HPDE6-E6E7 (cell line): ENCODE measurements around the gene IMPG2.
"Not testable (repeated sequence)": the region's sequence is repeated elsewhere in the genome, so short reads cannot be mapped to it uniquely, and the experiment has no call there.

Source experiments
- DNase-seq: peaks from one replicate; pipeline ENCODE4 v3.0.0; 2011; ENCODE audit warnings: missing footprints; ENCODE audit errors: extremely low spot score

IMPG2 gene

GRCh38 chr3:101320475-101320874, at the start of gene IMPG2:
Gene IMPG2 (minus strand): TSS chr3:101320575. CDS start chr3:101320372, 203 bp downstream.
- DNase-seq, result no peak

- no peak for DNase-seq
These were observed 42.0 kb upstream of the IMPG2 start for GRCh38 chr3:101362406-101362805.

DNA sequence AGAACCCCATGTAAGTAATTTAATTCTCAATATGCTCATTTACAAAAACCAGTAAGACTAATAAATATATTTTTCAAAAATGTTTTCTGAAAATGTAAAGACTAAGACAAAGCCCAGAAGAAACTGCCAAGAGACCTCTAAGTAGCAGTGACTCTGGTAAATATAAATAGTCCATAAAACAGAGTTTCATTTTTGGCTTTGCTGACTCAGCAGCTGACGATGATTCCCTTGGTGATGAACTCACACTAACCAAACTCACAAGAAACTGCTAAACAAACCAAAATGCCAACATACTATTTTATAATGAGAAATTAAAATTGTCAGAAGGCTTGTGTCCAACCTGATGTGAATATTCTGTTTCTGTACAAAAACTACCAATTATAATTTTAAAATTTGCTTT, 31.5 kb upstream of the IMPG2 start:
- DNase-seq, result no peak

DNA sequence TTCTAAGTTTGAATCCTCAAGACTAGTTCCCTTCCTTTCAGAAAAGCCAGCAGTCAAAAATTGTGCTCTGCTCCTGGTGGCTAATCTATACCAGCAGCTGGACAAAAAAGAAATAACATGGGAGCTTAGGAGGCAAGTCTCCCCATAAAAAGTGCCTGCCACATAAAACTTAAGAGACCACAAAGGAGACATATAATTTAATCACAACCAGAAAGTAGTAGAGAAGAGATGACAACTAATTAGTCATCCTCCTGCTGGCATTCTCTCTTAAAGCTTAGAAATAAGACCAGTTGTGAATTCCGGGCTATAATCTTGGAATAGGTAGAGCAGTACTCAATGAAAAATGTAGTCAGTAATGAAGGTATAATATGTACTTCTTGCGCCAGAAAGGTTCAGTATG, 20.2 kb upstream of the IMPG2 start:
- DNase-seq, result no peak

- no peak for DNase-seq
These were observed 13.5 kb upstream of the IMPG2 start for GRCh38 chr3:101333883-101334282.

- no peak for DNase-seq
These were observed 8.8 kb upstream of the IMPG2 start for GRCh38 chr3:101329016-101329673.

DNA sequence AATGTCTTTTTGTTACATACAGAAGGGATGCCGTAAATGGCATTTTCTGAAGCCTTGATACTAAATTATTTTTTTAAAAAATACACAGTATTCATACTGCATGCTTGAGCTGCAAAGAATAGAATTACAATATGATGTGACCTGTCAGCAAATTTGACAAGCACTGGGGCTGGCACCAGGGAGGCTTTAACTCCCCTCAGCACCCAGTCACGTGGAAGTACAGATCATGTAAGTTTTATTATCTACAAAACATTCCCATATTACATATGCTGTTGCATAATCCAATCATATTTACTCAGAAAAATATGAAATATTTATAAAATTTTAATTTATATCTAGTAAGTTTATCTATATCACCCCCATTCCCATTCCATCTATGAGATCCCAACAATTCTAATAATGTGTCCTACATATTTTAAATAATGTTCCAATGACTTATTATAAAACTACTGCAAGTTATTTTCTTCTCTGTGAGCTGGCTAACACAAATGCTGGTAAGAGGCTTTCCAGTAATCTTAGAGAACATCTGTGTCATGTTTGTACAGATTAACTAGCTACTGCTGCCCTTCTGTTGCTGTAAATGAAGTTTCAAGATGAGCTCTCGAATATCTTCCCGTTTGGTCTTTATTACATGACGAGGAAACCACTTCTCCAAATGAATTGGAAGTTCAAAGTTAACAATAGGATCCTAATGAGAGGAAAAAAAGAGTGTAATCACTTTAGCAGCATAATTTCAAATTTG, 5.2 kb upstream of the IMPG2 start:
- no peak for DNase-seq

- DNase-seq, result no peak
These were observed 844 bp downstream of the IMPG2 start for GRCh38 chr3:101319531-101319930.

DNA sequence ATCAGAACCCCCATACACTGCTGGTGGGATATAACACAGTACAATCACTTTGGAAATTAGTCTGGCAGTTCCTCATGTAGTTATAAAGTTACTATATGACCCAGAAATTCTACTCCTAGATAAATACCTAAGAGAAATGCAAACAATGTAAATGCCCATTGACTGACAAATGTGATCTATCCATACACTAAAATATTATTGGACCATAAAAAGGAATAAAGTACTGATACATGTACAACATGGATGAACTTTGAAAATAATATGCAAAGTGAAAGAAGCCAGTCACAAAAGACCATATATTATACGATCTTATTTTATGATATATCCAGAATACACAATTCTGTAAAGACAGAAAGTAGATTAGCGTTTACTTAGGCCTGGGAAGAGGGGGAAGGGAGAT, 7.8 kb downstream of the IMPG2 start:
- no peak for DNase-seq

DNA sequence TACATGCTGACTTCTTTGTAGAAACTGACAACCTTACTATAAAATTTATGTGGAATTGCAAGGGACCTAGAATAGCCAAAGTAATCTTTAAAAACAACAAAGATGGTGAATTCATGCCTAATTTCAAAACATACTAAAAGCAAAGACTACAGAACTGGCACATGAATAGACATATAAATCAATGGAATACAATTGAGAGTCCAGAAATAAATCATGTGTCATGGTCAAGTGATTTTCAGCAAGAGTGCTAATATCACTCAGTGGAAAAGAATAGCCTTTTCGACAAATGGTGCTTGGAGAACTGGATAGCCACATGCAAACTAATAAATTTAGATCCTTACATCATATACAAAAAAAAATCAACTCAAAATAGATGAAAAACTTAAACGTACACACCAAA, 8.7 kb downstream of the IMPG2 start:
- DNase-seq, result no peak

DNA sequence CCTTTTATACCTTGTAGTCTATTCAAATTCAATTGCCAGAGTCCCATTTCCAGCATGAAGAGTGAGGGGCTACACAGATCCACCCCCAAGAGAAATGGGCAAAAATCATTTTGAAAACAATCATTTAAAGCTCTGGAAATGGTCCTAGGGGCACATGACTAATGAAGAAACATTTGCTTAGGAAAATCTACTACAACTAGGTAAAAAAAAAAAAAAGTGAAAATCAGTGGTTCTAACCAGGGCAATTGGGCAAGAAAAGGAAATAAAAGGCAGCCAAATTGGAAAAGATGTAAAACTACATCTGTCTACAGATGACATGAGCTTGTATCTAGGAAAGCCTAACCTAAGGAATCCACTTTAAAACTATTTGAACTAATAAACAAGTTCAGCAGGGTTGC, 9.4 kb downstream of the IMPG2 start:
- DNase-seq, result no peak

GRCh38 chr3:101308147-101308772, 12.1 kb downstream of the IMPG2 start:
- DNase-seq, result not testable (repeated sequence)

DNA sequence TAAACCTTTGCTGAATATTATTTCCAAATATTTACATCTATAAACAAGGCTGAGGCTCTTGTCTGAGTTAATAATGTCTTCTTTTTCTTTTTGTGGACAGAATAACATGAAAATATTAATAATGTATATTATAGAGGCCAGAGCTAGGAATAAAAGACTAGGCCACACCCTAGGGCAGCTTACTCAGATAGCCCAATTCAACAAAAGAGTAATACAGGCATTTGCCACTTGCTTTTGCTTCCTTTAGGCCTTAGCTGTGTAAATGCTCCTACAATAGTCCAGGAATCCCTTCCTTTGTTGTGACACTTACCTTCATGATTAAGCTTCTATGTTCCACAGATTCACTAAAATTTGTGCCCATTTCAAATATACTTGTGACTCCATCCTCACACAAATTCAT, 16.5 kb downstream of the IMPG2 start:
- no peak for DNase-seq

DNA sequence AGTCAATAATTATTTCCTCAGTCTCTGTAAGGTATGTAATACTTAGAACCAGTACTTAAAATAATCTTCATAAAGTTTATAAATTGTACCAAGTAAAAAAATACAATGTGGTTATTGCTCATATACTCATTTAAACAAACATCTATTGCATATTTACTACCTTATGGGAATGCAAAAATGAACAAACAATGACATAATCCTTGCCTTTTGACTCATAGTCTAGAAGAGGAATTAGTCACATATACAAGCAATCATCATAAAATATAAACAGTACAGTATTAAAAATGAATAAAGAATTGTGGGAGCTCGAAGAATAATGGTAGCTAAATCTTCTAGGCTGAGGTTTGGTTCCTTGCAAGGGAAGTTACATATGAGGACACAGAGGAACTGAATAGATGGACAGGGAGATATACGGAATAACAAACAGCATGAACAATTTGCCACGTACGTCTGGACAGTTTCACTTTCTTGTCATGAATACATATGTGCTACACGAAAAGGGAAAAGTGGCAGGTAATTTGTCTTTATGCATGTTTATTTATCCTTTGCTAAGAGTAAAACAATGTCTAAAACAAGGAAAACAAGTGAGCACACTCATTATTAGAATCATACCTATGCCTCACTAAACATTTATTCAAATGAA, 17.2 kb downstream of the IMPG2 start:
- DNase-seq, result no peak

GRCh38 chr3:101300073-101300472, 20.3 kb downstream of the IMPG2 start:
- DNase-seq, result no peak

DNA sequence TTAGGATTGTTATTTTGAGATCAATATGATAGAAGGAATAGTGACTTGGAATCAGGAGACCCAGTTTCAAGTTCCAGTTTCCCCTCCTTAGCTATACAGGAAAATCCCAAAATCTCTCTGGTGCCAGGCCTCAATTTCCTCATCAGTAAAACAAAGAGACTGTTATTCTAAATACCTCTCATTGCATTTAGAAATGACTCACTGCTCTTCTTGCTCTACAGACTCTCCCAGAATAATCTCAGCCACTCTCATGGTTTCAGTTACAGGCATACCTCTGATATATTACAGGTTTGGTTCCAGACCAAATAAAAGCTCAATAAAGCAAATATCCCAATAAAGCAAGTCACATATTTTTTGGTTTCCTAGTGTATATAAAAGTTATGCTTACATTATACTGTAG, 28.3 kb downstream of the IMPG2 start:
- peak; percentile 15 for DNase-seq

GRCh38 chr3:101288294-101288693, 32.1 kb downstream of the IMPG2 start:
- no peak for DNase-seq

GRCh38 chr3:101284757-101285156, 35.6 kb downstream of the IMPG2 start:
- no peak for DNase-seq

DNA sequence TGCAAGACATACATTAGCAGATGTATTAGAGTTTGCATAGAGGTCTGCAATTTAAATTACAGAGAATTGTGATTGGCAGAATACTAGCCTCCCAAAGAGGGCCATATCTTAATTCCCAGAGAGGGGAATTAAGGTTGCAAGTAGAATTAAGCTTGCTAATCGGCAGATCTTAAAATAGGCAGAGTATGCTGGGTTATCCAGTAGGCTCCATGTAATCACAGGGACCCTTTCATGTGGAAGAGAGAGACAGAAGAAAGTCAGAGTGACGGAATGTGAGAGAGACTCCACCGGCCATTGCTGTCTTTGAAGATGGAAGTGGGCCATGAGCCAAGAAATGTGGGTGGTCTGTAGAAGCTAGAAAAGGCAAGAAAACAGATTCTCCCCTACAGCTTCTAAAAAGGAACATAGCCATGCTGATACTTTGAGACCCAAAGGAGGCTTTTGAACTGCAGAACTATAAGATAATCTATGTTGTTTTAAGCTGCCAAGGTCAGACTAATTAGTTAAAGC, 38.8 kb downstream of the IMPG2 start:
- no peak for DNase-seq

DNA sequence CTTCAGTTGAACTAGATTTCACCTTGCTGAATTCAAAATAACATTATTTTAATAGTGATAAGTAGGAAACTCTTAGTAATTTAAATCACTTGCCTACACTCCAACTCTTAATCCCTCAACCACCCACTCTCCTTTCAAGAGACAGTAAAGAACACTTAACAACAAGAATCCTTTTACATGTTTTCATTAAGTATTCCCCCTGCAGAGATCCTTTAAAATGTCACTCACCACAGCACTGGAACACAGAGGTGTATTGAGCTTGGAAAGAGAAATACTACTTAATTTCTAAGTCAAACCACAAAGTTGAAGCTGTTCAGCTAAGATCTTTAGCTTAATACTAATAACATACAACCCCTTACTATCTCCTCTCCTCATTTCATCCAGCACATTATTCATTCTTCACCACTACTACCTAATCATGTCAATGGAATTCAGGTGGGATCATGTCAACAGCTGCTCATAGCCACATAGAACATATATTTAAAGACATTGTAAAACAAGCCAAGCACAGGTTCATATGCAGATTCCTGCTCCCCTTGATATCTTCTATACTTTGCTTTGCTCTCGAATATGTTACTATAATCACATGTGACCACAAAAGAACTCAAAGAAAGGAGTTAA, 40.5 kb downstream of the IMPG2 start:
- DNase-seq, result no peak

DNA sequence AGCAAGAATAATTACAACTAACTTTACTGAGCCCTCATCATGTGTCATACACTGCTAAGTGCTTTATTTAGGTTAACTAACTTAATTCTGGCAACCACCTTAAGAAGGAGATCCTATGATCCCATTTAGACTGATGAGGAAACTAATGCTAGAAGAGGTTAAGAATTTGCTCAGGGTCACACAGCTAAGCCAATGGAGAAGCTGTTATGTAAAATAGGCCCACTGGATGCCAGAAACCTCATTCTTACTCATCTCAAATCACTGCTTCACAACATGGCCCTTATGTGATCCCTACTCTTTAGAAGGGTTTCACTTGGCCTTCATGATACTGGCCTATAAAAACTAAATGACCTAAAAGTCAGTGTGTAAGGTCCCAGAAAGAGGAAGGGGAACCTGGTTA, 41.2 kb downstream of the IMPG2 start:
- DNase-seq, result no peak

DNA sequence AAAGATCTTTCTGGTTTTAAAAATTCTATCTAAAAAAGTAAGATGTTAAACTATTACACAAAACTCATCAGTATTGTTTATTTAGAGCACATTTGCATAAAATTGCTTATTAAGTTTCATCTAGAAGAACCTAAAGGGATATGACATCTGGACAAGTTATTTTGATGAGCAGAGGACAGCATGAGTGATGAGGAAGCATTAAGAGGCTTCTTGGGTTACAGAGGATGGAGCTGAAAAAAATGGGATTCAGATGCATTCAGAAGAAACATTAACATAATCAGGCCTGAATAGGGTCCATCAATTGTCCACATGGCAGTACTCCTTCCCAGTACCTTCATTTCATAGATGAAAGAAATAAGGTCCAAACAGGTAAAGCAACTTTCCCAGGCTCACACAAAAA, 41.6 kb downstream of the IMPG2 start:
- DNase-seq, result no peak
